ENCODE measurements around the gene RPGRIP1L.

The RPGRIP1L gene

GRCh38 chr16:53666786-53667415 lies 36.8 kb downstream of the RPGRIP1L start:
- H3K9me2 ChIP-seq (replicated peaks; ENCODE audit: control insufficient read depth, low read length): no peaks in the 10 kb centered on the region
- H3K4me1 ChIP-seq (ENCODE audit: control insufficient read depth, low read length): no peaks in the 10 kb centered on the region
- H3K4me3 ChIP-seq (ENCODE audit: low read length): no peak overlapping the region
- no peaks in the 10 kb centered on the region for H3K9me3 ChIP-seq (ENCODE audit: control insufficient read depth, insufficient read depth, low read length)
- no peaks in the 10 kb centered on the region for H4K20me1 ChIP-seq (ENCODE audit: control insufficient read depth, insufficient read depth, low read depth, low read length)
- no peak overlapping the region for H3K4me2 ChIP-seq (ENCODE audit: low read length)
- no peaks in the 10 kb centered on the region for H3K36me3 ChIP-seq (ENCODE audit: control insufficient read depth, low read length)
- TF ChIP-seq CTCF (IDR thresholded peaks at IDR 0.05; ENCODE audit: low read depth, low read length, poor library complexity, severe bottlenecking) (no peak), EZH2phosphoT487 (IDR thresholded peaks at IDR 0.05; ENCODE audit: borderline replicate concordance, low read length) (no peak)
- no peaks in the 10 kb centered on the region for H3K27me3 ChIP-seq (ENCODE audit: control insufficient read depth, low read length)
- H3K27ac ChIP-seq (ENCODE audit: low read depth, low read length): no peak overlapping the region
- no peaks in the 10 kb centered on the region for H3F3A ChIP-seq (ENCODE audit: control insufficient read depth, insufficient read depth)
- H3K79me2 ChIP-seq (ENCODE audit: control insufficient read depth, low read length): no peaks in the 10 kb centered on the region

DNA sequence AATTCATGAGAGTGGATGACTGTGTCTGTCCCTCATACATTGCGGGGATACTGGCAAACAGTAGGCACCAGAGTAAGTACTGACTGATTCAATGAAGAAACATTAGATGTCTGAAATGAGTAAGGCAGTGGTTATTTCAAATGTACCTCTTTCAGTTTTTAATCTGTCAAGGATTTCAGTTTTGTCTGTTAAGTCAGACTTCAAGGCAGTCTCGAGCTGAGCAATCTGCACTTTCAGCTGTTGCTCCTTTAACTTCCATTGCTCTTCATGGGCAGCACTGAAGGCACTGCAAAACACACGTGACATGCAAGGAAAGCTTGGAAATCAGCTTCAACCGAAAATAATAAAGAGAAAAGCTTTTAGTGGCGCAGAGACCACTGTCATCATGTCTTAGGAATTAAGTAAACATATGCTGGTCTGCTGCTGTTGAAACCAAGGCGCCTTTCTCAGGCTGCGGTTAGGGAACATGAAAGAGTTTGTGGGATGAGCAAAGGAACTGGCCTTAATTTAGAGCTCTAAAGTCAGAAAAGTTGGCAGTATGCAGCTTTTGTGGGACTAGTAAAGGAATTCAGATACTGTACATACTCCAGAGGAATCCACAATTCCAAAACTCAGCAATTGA lies 38.8 kb downstream of the RPGRIP1L start:
- Histone ChIP-seq H3F3A (ENCODE audit: control insufficient read depth, insufficient read depth) (no peaks in the 10 kb centered on the region), H3K9me2 (replicated peaks; ENCODE audit: control insufficient read depth, low read length) (no peaks in the 10 kb centered on the region), H3K27me3 (ENCODE audit: control insufficient read depth, low read length) (no peaks in the 10 kb centered on the region), H3K36me3 (ENCODE audit: control insufficient read depth, low read length) (no peaks in the 10 kb centered on the region), H3K79me2 (ENCODE audit: control insufficient read depth, low read length) (no peaks in the 10 kb centered on the region), H4K20me1 (ENCODE audit: control insufficient read depth, insufficient read depth, low read depth, low read length) (no peaks in the 10 kb centered on the region), H3K9me3 (ENCODE audit: control insufficient read depth, insufficient read depth, low read length) (no peaks in the 10 kb centered on the region), H3K4me1 (ENCODE audit: control insufficient read depth, low read length) (no peaks in the 10 kb centered on the region), H3K4me2 (ENCODE audit: low read length) (no peak overlapping the region), H3K27ac (ENCODE audit: low read depth, low read length) (no peak overlapping the region), H3K4me3 (ENCODE audit: low read length) (no peak overlapping the region)
- no peak for TF ChIP-seq CTCF (IDR thresholded peaks at IDR 0.05; ENCODE audit: low read depth, low read length, poor library complexity, severe bottlenecking)
- no peak for TF ChIP-seq EZH2phosphoT487 (IDR thresholded peaks at IDR 0.05; ENCODE audit: borderline replicate concordance, low read length)

DNA sequence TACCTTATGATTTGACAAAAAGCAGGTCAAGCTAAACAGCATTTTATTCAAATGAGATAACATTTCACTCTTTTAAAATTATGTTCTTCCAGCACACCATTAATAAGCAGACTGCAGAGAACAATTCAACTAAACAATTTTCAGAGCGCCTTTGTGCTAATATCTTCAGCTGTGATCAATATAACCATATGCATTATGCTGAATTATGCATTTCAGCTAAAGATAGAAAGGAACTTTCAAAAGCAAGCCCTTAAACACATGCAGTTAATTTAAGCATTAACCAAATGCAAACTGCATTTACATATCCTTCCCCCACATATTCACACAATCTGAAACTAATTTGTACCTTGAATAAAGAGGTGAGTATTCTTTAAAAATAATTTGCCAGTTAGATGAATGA lies 41.6 kb downstream of the RPGRIP1L start:
- Histone ChIP-seq H3F3A (ENCODE audit: control insufficient read depth, insufficient read depth) (no peaks in the 10 kb centered on the region), H4K20me1 (ENCODE audit: control insufficient read depth, insufficient read depth, low read depth, low read length) (no peaks in the 10 kb centered on the region)
- TF ChIP-seq CTCF (IDR thresholded peaks at IDR 0.05; ENCODE audit: low read depth, low read length, poor library complexity, severe bottlenecking) (no peak), EZH2phosphoT487 (IDR thresholded peaks at IDR 0.05; ENCODE audit: borderline replicate concordance, low read length) (no peak)

More for the DNA sequence above, 41.6 kb downstream of the RPGRIP1L start:
- H3K9me3 ChIP-seq (ENCODE audit: control insufficient read depth, insufficient read depth, low read length): no peaks in the 10 kb centered on the region
- no peaks in the 10 kb centered on the region for H3K36me3 ChIP-seq (ENCODE audit: control insufficient read depth, low read length)
- no peak overlapping the region for H3K4me3 ChIP-seq (ENCODE audit: low read length)
- H3K4me1 ChIP-seq (ENCODE audit: control insufficient read depth, low read length): no peaks in the 10 kb centered on the region
- no peaks in the 10 kb centered on the region for H3K79me2 ChIP-seq (ENCODE audit: control insufficient read depth, low read length)
- H3K27me3 ChIP-seq (ENCODE audit: control insufficient read depth, low read length): no peaks in the 10 kb centered on the region
- no peak overlapping the region for H3K27ac ChIP-seq (ENCODE audit: low read depth, low read length)
- H3K4me2 ChIP-seq (ENCODE audit: low read length): no peak overlapping the region
- H3K9me2 ChIP-seq (replicated peaks; ENCODE audit: control insufficient read depth, low read length): no peaks in the 10 kb centered on the region
